ENCODE results near the gene C5.
"Not testable (repeated sequence)": the region's sequence is repeated elsewhere in the genome, so short reads cannot be mapped to it uniquely, and the experiment has no call there.

GRCh38 chr9:121035717-121036116, 14.4 kb downstream of the C5 start:
- TF ChIP-seq, protein P1, sequence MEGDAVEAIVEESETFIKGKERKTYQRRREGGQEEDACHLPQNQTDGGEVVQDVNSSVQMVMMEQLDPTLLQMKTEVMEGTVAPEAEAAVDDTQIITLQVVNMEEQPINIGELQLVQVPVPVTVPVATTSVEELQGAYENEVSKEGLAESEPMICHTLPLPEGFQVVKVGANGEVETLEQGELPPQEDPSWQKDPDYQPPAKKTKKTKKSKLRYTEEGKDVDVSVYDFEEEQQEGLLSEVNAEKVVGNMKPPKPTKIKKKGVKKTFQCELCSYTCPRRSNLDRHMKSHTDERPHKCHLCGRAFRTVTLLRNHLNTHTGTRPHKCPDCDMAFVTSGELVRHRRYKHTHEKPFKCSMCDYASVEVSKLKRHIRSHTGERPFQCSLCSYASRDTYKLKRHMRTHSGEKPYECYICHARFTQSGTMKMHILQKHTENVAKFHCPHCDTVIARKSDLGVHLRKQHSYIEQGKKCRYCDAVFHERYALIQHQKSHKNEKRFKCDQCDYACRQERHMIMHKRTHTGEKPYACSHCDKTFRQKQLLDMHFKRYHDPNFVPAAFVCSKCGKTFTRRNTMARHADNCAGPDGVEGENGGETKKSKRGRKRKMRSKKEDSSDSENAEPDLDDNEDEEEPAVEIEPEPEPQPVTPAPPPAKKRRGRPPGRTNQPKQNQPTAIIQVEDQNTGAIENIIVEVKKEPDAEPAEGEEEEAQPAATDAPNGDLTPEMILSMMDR (IDR thresholded peaks at IDR 0.05; ENCODE audit: low read length): not testable (repeated sequence)
- TF ChIP-seq EZH2phosphoT487 (IDR thresholded peaks at IDR 0.05; ENCODE audit: low read length): not testable (repeated sequence)

Data from MM.1S (cell line).